ENCODE measurements around the gene BTAF1.
"Not testable (repeated sequence)": the region's sequence is repeated elsewhere in the genome, so short reads cannot be mapped to it uniquely, and the experiment has no call there.

The BTAF1 gene

DNA sequence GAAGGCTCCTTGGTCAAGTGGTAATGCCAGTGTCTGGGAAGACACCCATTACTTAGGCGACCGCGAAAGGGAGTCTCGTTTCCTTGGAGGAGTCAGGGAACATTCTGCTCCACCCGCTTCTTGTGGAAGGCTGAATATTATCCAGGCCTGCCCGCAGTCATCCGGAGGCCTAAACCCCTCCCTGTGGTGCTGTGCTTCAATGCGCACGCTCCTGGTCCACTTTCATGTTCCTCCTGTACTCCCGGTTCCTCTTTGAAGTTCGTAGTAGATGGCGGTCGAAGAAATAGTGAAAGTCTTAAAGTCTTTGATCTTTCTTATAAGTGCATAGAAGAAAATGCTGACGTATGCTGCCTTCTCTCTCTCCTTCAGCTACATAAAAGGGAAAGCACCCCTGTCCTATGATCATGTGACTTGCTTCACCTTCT is 29.3 kb upstream of the BTAF1 start:
- not testable (repeated sequence) for H3K4me1 Mint-ChIP-seq (ENCODE audit: low read depth); H3K36me3 Mint-ChIP-seq (ENCODE audit: low read depth); H3K9me3 Mint-ChIP-seq; H3K27ac Mint-ChIP-seq; H3K27me3 Mint-ChIP-seq (ENCODE audit: low read depth); H3K4me3 Mint-ChIP-seq; DNase-seq (ENCODE audit: low spot score)

DNA sequence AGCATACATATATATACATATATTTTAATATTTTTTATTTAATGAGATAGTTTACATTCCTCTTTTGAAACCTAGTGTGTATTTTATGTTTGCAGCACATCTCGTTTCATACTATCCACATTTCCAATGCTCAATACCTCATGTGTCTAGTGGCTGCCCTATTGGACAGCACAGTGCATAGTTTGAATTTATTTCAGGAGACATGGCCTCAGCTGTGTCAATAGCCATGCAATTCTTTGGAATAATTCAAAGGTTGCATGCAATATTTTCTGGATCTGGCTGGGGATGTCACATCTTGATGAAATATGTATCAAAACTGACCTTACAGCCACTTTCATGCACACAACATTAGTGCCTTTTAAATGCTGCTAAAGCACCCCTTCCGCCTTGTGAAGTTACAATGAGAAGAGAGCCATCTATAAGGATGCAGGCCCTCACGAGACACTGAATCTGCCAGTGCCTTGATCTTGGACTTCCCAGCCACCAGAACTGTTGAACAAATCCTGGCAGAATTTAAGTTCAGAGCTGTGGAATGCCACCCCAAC is 27.3 kb upstream of the BTAF1 start:
- Mint-ChIP-seq H3K27ac (no peak overlapping the region), H3K4me1 (ENCODE audit: low read depth) (no peaks in the 10 kb centered on the region), H3K9me3 (peaks cover 5% of the 10 kb centered on the region), H3K4me3 (no peak overlapping the region), H3K27me3 (ENCODE audit: low read depth) (no peaks in the 10 kb centered on the region), H3K36me3 (ENCODE audit: low read depth) (no peaks in the 10 kb centered on the region)
- no peak for DNase-seq (ENCODE audit: low spot score)

DNA sequence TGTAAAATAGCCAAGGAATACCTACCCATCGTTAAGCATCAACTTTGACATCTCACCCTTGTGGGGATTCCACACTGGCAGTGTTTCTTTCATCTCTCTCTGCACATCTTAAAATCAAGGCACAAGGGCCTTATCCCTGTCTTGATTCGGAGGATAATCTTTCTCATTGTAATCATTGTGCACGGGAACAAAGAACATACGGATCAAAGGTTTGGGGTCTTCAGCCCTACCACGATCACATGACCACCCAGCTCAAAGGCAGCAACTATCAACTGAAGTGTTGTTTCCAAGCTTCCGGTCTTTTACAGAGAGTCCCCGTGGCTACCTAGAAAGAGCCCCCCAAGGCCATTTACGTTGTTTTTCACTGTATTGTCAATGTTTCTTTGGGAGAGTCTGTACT is 26.1 kb upstream of the BTAF1 start:
- Mint-ChIP-seq H3K27me3 (ENCODE audit: low read depth) (no peaks in the 10 kb centered on the region), H3K36me3 (ENCODE audit: low read depth) (no peaks in the 10 kb centered on the region), H3K4me3 (no peak overlapping the region)

GRCh38 chr10:91901784-91902677 is 21.5 kb upstream of the BTAF1 start:
- Mint-ChIP-seq H3K27ac (peak overlapping the region; percentile 87), H3K36me3 (ENCODE audit: low read depth) (peaks cover 3% of the 10 kb centered on the region), H3K9me3 (peaks cover 15% of the 10 kb centered on the region), H3K4me3 (no peak overlapping the region), H3K27me3 (ENCODE audit: low read depth) (no peaks in the 10 kb centered on the region), H3K4me1 (ENCODE audit: low read depth) (peaks cover 19% of the 10 kb centered on the region)
- peak; percentile 72 for DNase-seq (ENCODE audit: low spot score)

More for the DNA sequence above, 26.1 kb upstream of the BTAF1 start:
- Mint-ChIP-seq H3K27ac (no peak overlapping the region), H3K4me1 (ENCODE audit: low read depth) (peaks cover 11% of the 10 kb centered on the region), H3K9me3 (peaks cover 15% of the 10 kb centered on the region)
- no peak for DNase-seq (ENCODE audit: low spot score)

DNA sequence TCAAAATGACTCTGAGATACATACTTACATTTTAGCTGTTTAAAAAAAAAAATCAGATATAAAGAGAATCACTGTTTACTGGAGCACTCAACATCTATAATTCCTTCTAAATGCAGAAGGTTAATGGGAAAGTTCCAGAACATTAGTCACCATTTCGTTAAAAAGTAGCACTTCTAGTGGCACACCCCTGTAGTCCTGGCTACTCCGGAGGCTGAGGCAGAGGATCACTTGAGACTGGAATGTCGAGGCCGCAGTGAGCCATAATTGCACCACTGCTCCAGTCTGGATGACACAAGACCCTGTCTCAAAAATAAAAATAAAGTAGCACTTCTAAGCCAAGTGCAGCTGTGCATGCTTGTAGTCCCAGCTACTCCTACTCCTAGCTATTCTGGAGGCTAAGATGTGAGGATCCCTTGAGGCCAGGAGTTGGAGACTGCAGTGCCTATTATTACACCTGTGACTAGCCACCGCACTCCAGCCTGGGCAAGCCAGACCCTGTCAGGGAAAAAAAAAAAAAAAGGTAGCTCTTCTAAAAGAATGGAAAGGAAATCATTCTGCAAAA is 16.5 kb upstream of the BTAF1 start:
- no peak for DNase-seq (ENCODE audit: low spot score)
- Mint-ChIP-seq H3K4me3 (peak overlapping the region; percentile 89), H3K27ac (no peak overlapping the region), H3K36me3 (ENCODE audit: low read depth) (peaks cover 3% of the 10 kb centered on the region), H3K9me3 (peaks cover 3% of the 10 kb centered on the region), H3K27me3 (ENCODE audit: low read depth) (peaks cover 3% of the 10 kb centered on the region), H3K4me1 (ENCODE audit: low read depth) (peaks cover 27% of the 10 kb centered on the region)

- Mint-ChIP-seq H3K27me3 (ENCODE audit: low read depth) (peaks cover 5% of the 10 kb centered on the region), H3K4me3 (peak overlapping the region; percentile 89), H3K9me3 (no peaks in the 10 kb centered on the region), H3K4me1 (ENCODE audit: low read depth) (peaks cover 19% of the 10 kb centered on the region), H3K36me3 (ENCODE audit: low read depth) (peaks cover 3% of the 10 kb centered on the region), H3K27ac (peak overlapping the region; percentile 87)
- DNase-seq (ENCODE audit: low spot score): no peak
Observed at GRCh38 chr10:91907914-91908336, 15.6 kb upstream of the BTAF1 start.

DNA sequence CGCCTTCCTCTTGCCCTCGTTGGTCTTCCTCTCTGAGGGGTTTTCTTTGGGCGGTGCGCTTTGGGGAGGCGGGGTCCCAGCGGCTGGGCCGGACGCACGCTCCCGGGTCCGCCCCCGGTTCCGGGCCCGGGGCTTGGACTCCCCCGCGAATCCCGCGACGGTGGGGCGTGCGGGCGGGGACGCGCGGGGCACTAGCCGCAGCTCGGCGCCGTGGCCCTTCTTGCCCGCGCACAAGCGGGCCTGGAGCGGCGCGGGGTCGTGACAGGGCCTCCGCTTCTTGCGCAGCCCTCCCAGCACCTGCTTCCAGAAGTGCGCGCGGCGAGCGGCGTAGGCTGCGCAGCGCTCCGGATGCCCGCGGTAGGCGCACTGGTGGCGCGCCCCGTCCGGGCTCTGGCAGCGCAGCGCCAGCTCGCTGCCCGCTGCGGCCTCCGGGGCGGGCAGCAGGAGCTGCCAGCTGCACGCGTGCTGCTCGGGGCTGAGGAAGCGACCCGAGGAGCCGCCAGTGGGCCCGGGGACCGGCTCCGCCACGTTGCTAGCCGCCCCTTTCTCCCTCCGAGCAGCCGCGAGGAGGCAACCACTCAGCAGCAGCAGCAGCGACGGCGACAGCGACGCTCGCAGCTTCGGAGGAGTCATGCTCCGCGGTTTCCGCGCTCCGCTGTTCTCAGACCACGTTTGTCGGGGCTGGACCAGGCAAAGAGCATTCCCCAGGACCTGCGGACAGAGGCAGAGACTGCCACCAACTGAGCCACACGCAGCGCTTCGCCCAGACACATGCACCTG is 15.0 kb upstream of the BTAF1 start:
- peak overlapping the region; percentile 87 for H3K27ac Mint-ChIP-seq
- H3K9me3 Mint-ChIP-seq: no peaks in the 10 kb centered on the region
- peaks cover 3% of the 10 kb centered on the region for H3K36me3 Mint-ChIP-seq (ENCODE audit: low read depth)
- DNase-seq (ENCODE audit: low spot score): peak; percentile 73
- H3K4me1 Mint-ChIP-seq (ENCODE audit: low read depth): peaks cover 21% of the 10 kb centered on the region
- peak overlapping the region; percentile 89 for H3K4me3 Mint-ChIP-seq
- H3K27me3 Mint-ChIP-seq (ENCODE audit: low read depth): peaks cover 9% of the 10 kb centered on the region

DNA sequence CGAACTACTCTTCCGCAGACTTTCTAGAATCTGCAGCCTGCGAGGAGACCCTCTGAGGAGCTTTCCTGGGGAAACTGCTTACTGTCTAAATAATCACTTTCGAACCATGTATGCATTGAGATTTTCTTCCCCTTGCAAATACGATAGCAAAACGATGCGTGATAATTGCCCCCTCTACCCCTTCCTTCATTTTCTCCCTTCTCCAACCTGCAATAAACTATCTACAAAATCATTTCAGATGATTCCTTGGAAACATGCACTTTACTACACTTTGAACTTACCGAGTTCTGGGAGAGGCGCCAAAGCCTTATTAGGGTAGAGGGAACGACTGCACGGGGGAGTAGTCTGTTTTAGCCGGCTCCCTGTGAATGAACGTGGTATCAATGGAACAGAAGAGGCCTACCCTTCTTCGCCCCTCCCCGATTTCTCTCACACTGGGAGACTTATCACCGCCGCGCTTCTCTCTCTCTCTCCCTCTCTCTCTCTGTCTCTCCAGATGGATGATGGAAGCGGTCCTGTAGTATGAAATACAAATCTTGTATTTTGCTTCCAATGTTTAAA is 14.4 kb upstream of the BTAF1 start, which contains the start of gene FGFBP3:
Gene FGFBP3, minus strand, starts transcription at position 370 of the 561 bp plus-strand sequence. CDS start 517 bp downstream, outside the sequence.
- Mint-ChIP-seq H3K27me3 (ENCODE audit: low read depth) (peaks cover 13% of the 10 kb centered on the region), H3K27ac (peak within 1 kb of the TSS; percentile 78), H3K4me1 (ENCODE audit: low read depth) (peaks cover 21% of the 10 kb centered on the region), H3K4me3 (peak within 1 kb of the TSS; percentile 82), H3K9me3 (no peaks in the 10 kb centered on the region), H3K36me3 (ENCODE audit: low read depth) (peaks cover 3% of the 10 kb centered on the region)
- DNase-seq (ENCODE audit: low spot score): peak; percentile 20

DNA sequence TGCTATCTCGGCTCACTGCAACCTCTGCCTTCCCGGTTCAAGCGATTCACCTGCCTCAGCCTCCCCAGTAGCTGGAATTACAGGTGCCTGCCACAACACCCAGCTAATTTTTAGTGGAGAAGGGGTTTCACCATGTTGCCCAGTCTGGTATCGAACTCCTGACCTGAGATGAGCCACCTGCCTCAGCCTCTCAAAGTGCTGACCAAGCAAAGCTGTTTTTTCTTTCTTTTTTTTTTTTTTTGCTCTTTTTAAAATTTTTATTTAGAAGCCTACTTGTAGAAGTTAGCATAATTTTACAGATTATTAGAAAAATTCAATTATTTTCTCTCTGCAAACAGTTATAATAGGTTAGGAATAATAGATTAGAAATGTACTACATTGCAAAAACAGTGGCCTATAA is 13.1 kb upstream of the BTAF1 start:
- Mint-ChIP-seq H3K9me3 (no peaks in the 10 kb centered on the region), H3K36me3 (ENCODE audit: low read depth) (no peaks in the 10 kb centered on the region), H3K27ac (no peak overlapping the region), H3K27me3 (ENCODE audit: low read depth) (peaks cover 22% of the 10 kb centered on the region), H3K4me1 (ENCODE audit: low read depth) (peaks cover 21% of the 10 kb centered on the region), H3K4me3 (no peak overlapping the region)
- DNase-seq (ENCODE audit: low spot score): no peak

- Mint-ChIP-seq H3K4me1 (ENCODE audit: low read depth) (peaks cover 5% of the 10 kb centered on the region), H3K4me3 (no peak overlapping the region), H3K27me3 (ENCODE audit: low read depth) (peaks cover 32% of the 10 kb centered on the region), H3K36me3 (ENCODE audit: low read depth) (peaks cover 2% of the 10 kb centered on the region), H3K9me3 (peaks cover 4% of the 10 kb centered on the region), H3K27ac (no peak overlapping the region)
- no peak for DNase-seq (ENCODE audit: low spot score)
Observed at GRCh38 chr10:91919651-91920050, 3.9 kb upstream of the BTAF1 start.

DNA sequence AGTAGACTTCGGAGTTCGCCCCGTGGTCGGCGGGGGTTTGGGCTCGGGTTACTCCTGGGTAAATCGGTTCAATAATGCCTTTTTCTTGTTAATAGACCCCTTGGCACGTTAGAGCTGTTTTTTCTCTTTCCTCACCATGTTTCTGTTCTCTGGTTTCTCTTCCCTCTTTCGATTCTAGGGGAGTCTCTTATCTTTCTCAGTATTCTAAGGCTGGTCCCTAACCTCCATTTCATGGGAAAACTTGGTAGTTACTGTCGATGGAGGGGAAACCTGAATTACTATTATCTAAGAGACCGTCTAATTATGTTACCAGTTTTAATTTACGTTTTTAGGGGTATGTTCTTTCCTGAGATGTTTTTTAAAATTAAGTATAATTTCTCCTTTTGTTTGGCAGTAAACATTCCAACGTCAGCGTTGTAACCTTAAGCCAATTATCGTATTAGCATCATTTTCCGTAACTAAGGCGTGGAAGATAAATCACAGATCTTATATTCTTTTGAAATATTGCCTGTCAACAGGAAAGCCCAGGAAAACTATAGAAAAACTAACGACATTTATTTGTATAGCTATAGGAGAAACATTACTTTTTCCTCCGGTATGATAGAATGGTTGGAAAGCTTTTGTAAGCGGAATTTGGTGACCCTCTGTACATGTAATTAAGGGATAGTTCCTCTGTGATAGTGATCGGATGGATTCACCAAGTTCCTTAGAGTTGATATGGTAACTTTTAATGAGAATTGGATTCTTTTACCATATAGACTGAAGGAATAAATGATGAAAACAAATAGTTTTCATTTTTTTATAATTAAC is 847 bp downstream of the BTAF1 start:
- peaks cover 21% of the 10 kb centered on the region for H3K4me1 Mint-ChIP-seq (ENCODE audit: low read depth)
- DNase-seq (ENCODE audit: low spot score): no peak
- no peaks in the 10 kb centered on the region for H3K9me3 Mint-ChIP-seq
- H3K36me3 Mint-ChIP-seq (ENCODE audit: low read depth): peaks cover 15% of the 10 kb centered on the region
- H3K27me3 Mint-ChIP-seq (ENCODE audit: low read depth): no peaks in the 10 kb centered on the region
- H3K27ac Mint-ChIP-seq: peak overlapping the region; percentile 98
- peak overlapping the region; percentile 87 for H3K4me3 Mint-ChIP-seq

DNA sequence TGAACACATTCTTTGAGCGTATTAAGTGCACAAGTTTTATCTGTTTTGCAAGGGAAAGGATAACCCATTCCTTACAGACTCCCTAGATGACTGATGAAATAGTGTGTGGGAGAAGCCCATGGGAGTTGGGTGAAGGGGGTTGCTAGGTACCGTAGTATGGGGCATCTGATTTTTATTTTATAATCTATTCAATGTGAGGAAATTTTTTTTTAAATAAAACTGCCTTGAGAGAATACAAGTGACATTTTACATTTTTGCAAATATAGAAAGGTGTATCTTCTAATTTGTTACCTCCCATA is 1.4 kb downstream of the BTAF1 start:
- no peak for DNase-seq (ENCODE audit: low spot score)
- no peak overlapping the region for H3K27ac Mint-ChIP-seq
- H3K4me3 Mint-ChIP-seq: peak overlapping the region; percentile 87
- H3K9me3 Mint-ChIP-seq: no peaks in the 10 kb centered on the region
- H3K36me3 Mint-ChIP-seq (ENCODE audit: low read depth): peaks cover 15% of the 10 kb centered on the region
- peaks cover 21% of the 10 kb centered on the region for H3K4me1 Mint-ChIP-seq (ENCODE audit: low read depth)
- H3K27me3 Mint-ChIP-seq (ENCODE audit: low read depth): no peaks in the 10 kb centered on the region

DNA sequence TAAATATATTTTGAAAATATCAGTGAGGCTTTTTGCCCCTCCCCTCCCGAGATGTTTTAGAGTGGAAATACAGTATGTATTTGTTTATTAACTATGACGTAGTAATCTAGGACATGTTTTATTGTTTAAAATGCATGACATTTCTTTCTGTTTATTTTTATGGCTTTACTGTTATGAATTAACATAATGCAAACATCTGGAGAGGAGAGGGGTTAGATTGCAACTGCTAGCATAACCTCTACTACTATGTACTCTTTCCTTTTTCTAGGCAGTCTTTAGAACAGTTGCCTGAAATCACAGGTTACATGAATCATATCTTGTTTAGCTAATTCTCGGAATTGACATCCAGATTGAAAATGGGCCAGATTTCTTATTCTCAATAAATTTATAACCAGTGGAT is 7.4 kb downstream of the BTAF1 start:
- H3K4me3 Mint-ChIP-seq: no peak overlapping the region
- DNase-seq (ENCODE audit: low spot score): no peak
- peaks cover 27% of the 10 kb centered on the region for H3K4me1 Mint-ChIP-seq (ENCODE audit: low read depth)
- H3K27me3 Mint-ChIP-seq (ENCODE audit: low read depth): no peaks in the 10 kb centered on the region
- H3K9me3 Mint-ChIP-seq: no peaks in the 10 kb centered on the region
- no peak overlapping the region for H3K27ac Mint-ChIP-seq
- H3K36me3 Mint-ChIP-seq (ENCODE audit: low read depth): peaks cover 39% of the 10 kb centered on the region
